Uterus (tissue), 4 donors: ENCODE data around the gene HOXC5. TPM values are rescaled to one million over a fixed set of nuclear protein-coding genes. Genes with fewer than 3 reads are reported as not detected.

ENCODE experiments used
- DNase-seq, 2 donors: peaks; one replicate each; pipeline ENCODE4 v3.0.0-alpha.2; 2019 to 2020
- H3K27ac ChIP-seq, 2 donors: fragments of 200-600 bp; sonication (generic); 1 replicate in 1 of 2; 2 replicates in 1 of 2; pipeline ENCODE4 v1.5.1; 2016 to 2018
- H3K27me3 ChIP-seq, 2 donors: fragments of 200-600 bp; sonication (generic); one replicate each; pipeline ENCODE4 v1.5.1; 2018 to 2019; ENCODE audit warnings: control low read depth in 1 of 2
- H3K36me3 ChIP-seq, 2 donors: fragments of 200-600 bp; sonication (generic); one replicate each; pipeline ENCODE4 v1.5.1; 2019; ENCODE audit warnings: control low read depth in 1 of 2
- H3K4me1 ChIP-seq, 2 donors: fragments of 200-600 bp; sonication (generic); one replicate each; pipeline ENCODE4 v1.5.1; 2018 to 2019; ENCODE audit warnings: control low read depth in 1 of 2
- H3K4me3 ChIP-seq, 2 donors: fragments of 200-600 bp; sonication (generic); 1 replicate in 1 of 2; 2 replicates in 1 of 2; pipeline ENCODE4 v1.5.1; 2018 to 2019; ENCODE audit warnings: mild to moderate bottlenecking in 1 of 2
- H3K9me3 ChIP-seq, 2 donors: fragments of 200-600 bp; sonication (generic); one replicate each; pipeline ENCODE4 v1.5.1; 2019; ENCODE audit warnings: control low read depth in 1 of 2
- CTCF ChIP-seq, 4 experiments: fragments of 200-600 bp in 2 of 4; fragments of 450-650 bp in 2 of 4; sonication (generic) in 2 of 4; IDR thresholded peaks; one replicate each; pipeline ENCODE4 v1.5.1; 2016 to 2019; ENCODE audit warnings: antibody characterized with exemption in 4 of 4, mild to moderate bottlenecking in 2 of 4, moderate library complexity in 1 of 4
- POLR2A ChIP-seq, 2 donors: fragments of 450-650 bp; IDR thresholded peaks; one replicate each; pipeline ENCODE4 v1.6.1; 2016; ENCODE audit warnings: antibody characterized with exemption in 2 of 2, mild to moderate bottlenecking in 1 of 2, moderate library complexity in 1 of 2
- intact Hi-C: fragments of 100-400 bp; cut with DNase I; formaldehyde crosslinking; loops from one replicate; pipeline ENCODE4 v1.15.1; 2023; ENCODE audit warnings: low total_unique reads
- total RNA-seq, 4 donors: library from RNA; depleted of rRNA in 3 of 4; stranded (reverse); fragments of >200 nt in 3 of 4; gene quantifications; one replicate each; pipeline versions ENCODE4 v1.1.0 to v1.2.4, GENCODE V29; 2014 to 2023
- donor health status: DM: yes; HTN: yes; CAD: no.

Gene HOXC5
- total RNA-seq = 10 to 100 TPM in 1 of 4 donors, 1 to 10 TPM in 1, not detected in 2; 3.5 to 10.2 TPM

DNA sequence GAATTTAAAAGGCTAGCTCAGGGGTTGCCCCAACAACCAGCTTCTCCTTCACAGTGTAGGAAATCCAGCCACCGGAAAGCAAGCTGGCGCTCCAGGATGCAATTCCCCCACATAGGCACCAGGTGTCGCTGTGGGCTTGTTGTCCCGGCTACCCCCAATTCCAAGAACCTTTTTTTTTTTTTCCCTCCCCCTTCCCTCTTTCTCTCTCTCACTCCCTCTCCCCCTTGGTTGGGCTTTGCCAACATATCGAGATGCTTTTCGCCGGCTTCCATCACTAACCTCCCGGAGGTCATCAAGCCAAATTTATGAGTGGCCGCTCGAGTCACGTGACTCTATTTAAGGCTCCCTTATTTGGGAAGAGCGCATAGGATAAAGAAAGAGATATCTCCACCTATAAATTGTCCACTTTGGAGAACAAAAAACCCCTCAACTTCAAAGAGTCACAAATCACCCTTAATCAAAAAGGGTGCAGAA is at the start of gene HOXC5:
HOXC5 (plus strand) TSS at position 424 of the 474 bp plus-strand sequence. CDS start 73 bp downstream, outside the sequence.
- H3K4me1 ChIP-seq = no peaks in the 10 kb centered on the region

DNA sequence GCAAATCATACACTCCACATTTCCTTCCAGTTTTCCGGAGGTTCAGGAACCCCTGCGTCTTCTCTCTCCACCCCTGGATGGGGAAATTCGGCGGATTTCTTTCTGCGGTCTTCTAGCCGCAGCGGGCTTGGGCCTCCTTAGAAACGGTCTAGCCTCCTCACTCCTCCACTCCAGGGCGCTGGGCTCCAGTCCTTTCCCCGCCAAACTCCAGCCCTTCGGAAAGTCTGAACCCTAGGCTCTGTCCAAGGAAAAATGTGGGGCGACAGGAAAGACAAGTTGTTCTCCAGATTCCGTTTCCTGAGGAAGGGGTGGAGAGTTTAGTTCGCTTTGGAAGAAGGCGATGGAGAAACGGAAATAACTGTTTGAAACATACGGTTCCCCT is 49.3 kb upstream of the HOXC5 start:
- DNase-seq = no peak
- intact Hi-C loops = no loop called here
- H3K27ac ChIP-seq = no peak overlapping the region
- no peaks in the 10 kb centered on the region for H3K9me3 ChIP-seq
- no peak overlapping the region for H3K4me3 ChIP-seq
- peaks cover 12 to 70% of the 10 kb centered on the region in 2 donors for H3K27me3 ChIP-seq
- no peaks in the 10 kb centered on the region for H3K36me3 ChIP-seq
- no peak for TF ChIP-seq CTCF (IDR thresholded peaks at IDR 0.05)
- no peak for TF ChIP-seq POLR2A (IDR thresholded peaks at IDR 0.05)
- H3K4me1 ChIP-seq = peaks cover 0 to 10% of the 10 kb centered on the region in 2 donors

More for the DNA sequence above, at the start of gene HOXC5:
- Histone ChIP-seq H3K4me3 (peak within 1 kb of the TSS; percentile 4 to 39), H3K27me3 (peaks cover 0 to 3% of the 10 kb centered on the region in 2 donors), H3K27ac (no peak within 1 kb of the TSS), H3K9me3 (no peaks in the 10 kb centered on the region), H3K36me3 (no peaks in the 10 kb centered on the region)
- intact Hi-C loops = no loop called here
- no peak for TF ChIP-seq POLR2A (IDR thresholded peaks at IDR 0.05)
- TF ChIP-seq CTCF (IDR thresholded peaks at IDR 0.05) = peak; percentile 77 to 98 (median 89)
- peak; percentile 62 to 83 for DNase-seq

- H3K9me3 ChIP-seq = no peaks in the 10 kb centered on the region
- H3K4me3 ChIP-seq = no peak overlapping the region
- no peaks in the 10 kb centered on the region for H3K36me3 ChIP-seq
- TF ChIP-seq POLR2A (IDR thresholded peaks at IDR 0.05) = no peak
- no peak for TF ChIP-seq CTCF (IDR thresholded peaks at IDR 0.05)
- H3K27ac ChIP-seq = no peak overlapping the region
- H3K27me3 ChIP-seq = peaks cover 12 to 70% of the 10 kb centered on the region in 2 donors
- DNase-seq = no peak
- H3K4me1 ChIP-seq = peaks cover 0 to 10% of the 10 kb centered on the region in 2 donors
- intact Hi-C loops = no loop called here
These were observed 48.8 kb upstream of the HOXC5 start for GRCh38 chr12:53983950-53984572.

DNA sequence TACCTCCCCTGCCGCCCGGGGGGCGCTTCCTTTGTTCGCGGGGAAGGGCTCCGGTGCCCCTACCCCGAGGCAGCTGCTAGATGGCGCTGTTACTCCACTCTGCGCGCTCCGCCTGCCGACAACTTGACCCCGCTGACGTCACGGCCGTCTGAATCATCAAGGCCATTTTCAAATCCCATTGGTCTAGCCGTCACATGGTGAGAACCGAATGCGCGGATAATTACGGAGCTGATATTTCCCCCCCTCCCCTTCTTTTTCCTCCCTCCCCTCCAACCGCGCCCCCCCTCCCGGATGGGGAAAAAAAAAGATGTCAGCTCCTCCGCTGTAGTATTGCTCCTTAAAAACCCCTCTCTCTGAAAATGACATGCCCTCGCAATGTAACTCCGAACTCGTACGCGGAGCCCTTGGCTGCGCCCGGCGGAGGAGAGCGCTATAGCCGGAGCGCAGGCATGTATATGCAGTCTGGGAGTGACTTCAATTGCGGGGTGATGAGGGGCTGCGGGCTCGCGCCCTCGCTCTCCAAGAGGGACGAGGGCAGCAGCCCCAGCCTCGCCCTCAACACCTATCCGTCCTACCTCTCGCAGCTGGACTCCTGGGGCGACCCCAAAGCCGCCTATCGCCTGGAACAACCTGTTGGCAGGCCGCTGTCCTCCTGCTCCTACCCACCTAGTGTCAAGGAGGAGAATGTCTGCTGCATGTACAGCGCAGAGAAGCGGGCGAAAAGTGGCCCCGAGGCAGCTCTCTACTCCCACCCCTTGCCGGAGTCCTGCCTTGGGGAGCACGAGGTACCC is 47.8 kb upstream of the HOXC5 start, which contains the start of gene HOXC10:
HOXC10 (plus strand) TSS at position 246 of the 791 bp plus-strand sequence; CDS start at position 360, 114 bp downstream.
- Histone ChIP-seq H3K27ac (peak within 1 kb of the TSS in 1 of 2 donors; percentile 27), H3K36me3 (no peaks in the 10 kb centered on the region), H3K9me3 (no peaks in the 10 kb centered on the region), H3K4me3 (peak within 1 kb of the TSS in 1 of 2 donors; percentile 39), H3K27me3 (peaks cover 12 to 78% of the 10 kb centered on the region in 2 donors), H3K4me1 (peaks cover 0 to 10% of the 10 kb centered on the region in 2 donors)
- DNase-seq = peak; percentile 85 to 95
- intact Hi-C loops = no loop called here
- TF ChIP-seq POLR2A (IDR thresholded peaks at IDR 0.05) (peak in 1 of 2 donors; percentile 22), CTCF (IDR thresholded peaks at IDR 0.05) (peak; percentile 39 to 90 (median 68))

DNA sequence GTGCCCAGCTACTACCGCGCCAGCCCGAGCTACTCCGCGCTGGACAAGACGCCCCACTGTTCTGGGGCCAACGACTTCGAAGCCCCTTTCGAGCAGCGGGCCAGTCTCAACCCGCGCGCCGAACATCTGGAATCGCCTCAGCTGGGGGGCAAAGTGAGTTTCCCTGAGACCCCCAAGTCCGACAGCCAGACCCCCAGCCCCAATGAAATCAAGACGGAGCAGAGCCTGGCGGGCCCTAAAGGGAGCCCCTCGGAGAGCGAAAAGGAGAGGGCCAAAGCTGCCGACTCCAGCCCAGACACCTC is 47.2 kb upstream of the HOXC5 start:
- H3K4me3 ChIP-seq = peak overlapping the region in 1 of 2 donors; percentile 39
- peaks cover 0 to 13% of the 10 kb centered on the region in 2 donors for H3K4me1 ChIP-seq
- no peak for TF ChIP-seq POLR2A (IDR thresholded peaks at IDR 0.05)
- no peak for TF ChIP-seq CTCF (IDR thresholded peaks at IDR 0.05)
- intact Hi-C loops = no loop called here
- H3K36me3 ChIP-seq = no peaks in the 10 kb centered on the region
- H3K27ac ChIP-seq = peak overlapping the region in 1 of 2 donors; percentile 27
- no peaks in the 10 kb centered on the region for H3K9me3 ChIP-seq
- no peak for DNase-seq
- H3K27me3 ChIP-seq = peaks cover 12 to 84% of the 10 kb centered on the region in 2 donors
